Measurements from ENCODE around the gene CASD1. TPM values are rescaled to one million over a fixed set of nuclear protein-coding genes. Genes with fewer than 3 reads are reported as not detected.
A peak's percentile ranks its signal among the peaks of the same experiment; 100 is the strongest.

CASD1 gene
- polyA plus RNA-seq, 1 experiment = 14.0 TPM

GRCh38 chr7:94577357-94577756 lies 67.7 kb downstream of the CASD1 start:
- Histone ChIP-seq H3K4me3 (ENCODE audit: low read depth, low read length) (no peak overlapping the region), H3K27ac (ENCODE audit: low read depth, low read length) (no peak overlapping the region), H3K27me3 (ENCODE audit: control insufficient read depth, insufficient read depth, low read length) (no peaks in the 10 kb centered on the region), H3K9me3 (ENCODE audit: control insufficient read depth, insufficient read depth, low read length) (no peaks in the 10 kb centered on the region; the same call in 1 of the 2 replicates)
- TF ChIP-seq, protein P1, sequence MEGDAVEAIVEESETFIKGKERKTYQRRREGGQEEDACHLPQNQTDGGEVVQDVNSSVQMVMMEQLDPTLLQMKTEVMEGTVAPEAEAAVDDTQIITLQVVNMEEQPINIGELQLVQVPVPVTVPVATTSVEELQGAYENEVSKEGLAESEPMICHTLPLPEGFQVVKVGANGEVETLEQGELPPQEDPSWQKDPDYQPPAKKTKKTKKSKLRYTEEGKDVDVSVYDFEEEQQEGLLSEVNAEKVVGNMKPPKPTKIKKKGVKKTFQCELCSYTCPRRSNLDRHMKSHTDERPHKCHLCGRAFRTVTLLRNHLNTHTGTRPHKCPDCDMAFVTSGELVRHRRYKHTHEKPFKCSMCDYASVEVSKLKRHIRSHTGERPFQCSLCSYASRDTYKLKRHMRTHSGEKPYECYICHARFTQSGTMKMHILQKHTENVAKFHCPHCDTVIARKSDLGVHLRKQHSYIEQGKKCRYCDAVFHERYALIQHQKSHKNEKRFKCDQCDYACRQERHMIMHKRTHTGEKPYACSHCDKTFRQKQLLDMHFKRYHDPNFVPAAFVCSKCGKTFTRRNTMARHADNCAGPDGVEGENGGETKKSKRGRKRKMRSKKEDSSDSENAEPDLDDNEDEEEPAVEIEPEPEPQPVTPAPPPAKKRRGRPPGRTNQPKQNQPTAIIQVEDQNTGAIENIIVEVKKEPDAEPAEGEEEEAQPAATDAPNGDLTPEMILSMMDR (IDR thresholded peaks at IDR 0.05; ENCODE audit: low read depth, low read length) = no peak
- ChIA-PET POLR2A (no interaction called here), CTCF (no interaction called here)
- DNase-seq (ENCODE audit: low read depth, low spot score) = no peak

GRCh38 chr7:94578614-94579013 lies 69.0 kb downstream of the CASD1 start:
- ChIA-PET POLR2A (interaction anchor here (0.7 kb wide), 1 partner anchor 55 kb away, joined by 3 read pairs; no protein-coding TSS in a partner anchor), CTCF (no interaction called here)
- H3K4me3 ChIP-seq (ENCODE audit: low read depth, low read length) = no peak overlapping the region
- TF ChIP-seq, protein P1 (IDR thresholded peaks at IDR 0.05; ENCODE audit: low read depth, low read length) = no peak
- no peaks in the 10 kb centered on the region for H3K27me3 ChIP-seq (ENCODE audit: control insufficient read depth, insufficient read depth, low read length)
- H3K9me3 ChIP-seq (ENCODE audit: control insufficient read depth, insufficient read depth, low read length) = no peaks in the 10 kb centered on the region; the same call in 1 of the 2 replicates
- H3K27ac ChIP-seq (ENCODE audit: low read depth, low read length) = no peak overlapping the region
- DNase-seq (ENCODE audit: low read depth, low spot score) = no peak

DNA sequence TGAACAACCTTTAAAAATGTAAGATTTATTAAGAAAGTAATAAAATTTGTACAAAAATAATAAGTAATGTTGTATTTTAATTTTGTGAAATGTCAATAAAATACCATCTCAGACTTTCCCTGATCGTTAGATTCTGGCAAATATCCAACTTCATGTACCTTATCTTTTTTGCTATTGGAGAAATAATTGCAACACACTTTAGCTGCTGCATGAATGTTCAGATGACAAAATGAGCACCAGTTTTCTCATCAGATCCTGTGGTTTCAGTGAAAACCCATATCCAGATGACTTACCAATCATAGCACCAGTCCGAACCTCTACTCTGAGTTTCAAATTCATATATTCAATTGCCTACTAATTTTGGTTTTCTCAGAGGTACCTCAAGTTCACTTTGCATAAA lies 69.9 kb downstream of the CASD1 start:
- H3K9me3 ChIP-seq (ENCODE audit: control insufficient read depth, insufficient read depth, low read length) = no peaks in the 10 kb centered on the region; the same call in 1 of the 2 replicates
- ChIA-PET CTCF (no interaction called here), POLR2A (interaction anchor here (0.7 kb wide), 1 partner anchor 91 kb away, joined by 3 read pairs; no protein-coding TSS in a partner anchor)
- no peaks in the 10 kb centered on the region for H3K27me3 ChIP-seq (ENCODE audit: control insufficient read depth, insufficient read depth, low read length)
- no peak for DNase-seq (ENCODE audit: low read depth, low spot score)
- no peak overlapping the region for H3K27ac ChIP-seq (ENCODE audit: low read depth, low read length)
- TF ChIP-seq, protein P1 (IDR thresholded peaks at IDR 0.05; ENCODE audit: low read depth, low read length) = no peak
- H3K4me3 ChIP-seq (ENCODE audit: low read depth, low read length) = no peak overlapping the region

DNA sequence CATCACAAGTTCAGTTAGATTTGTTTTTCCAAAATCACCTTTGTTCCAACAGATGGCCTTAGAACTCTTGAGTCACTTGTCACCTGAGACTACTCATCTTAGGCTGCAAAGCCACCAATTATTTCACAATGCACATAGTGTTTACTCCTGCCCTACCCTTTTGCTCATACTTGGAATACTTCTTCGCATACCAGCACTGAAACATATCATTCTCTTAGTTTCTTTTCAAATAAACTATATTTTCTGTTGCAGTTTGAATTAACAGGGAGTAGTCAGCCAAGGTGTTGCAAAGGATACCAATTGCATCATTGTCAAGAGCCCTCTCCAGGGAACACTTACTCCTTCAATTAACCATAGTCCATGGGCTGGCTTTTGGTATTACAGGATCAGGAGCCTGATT lies 71.0 kb downstream of the CASD1 start:
- Histone ChIP-seq H3K27ac (ENCODE audit: low read depth, low read length) (no peak overlapping the region), H3K9me3 (ENCODE audit: control insufficient read depth, insufficient read depth, low read length) (no peaks in the 10 kb centered on the region), H3K4me3 (ENCODE audit: low read depth, low read length) (no peak overlapping the region), H3K27me3 (ENCODE audit: control insufficient read depth, insufficient read depth, low read length) (no peaks in the 10 kb centered on the region)
- ChIA-PET POLR2A (no interaction called here), CTCF (no interaction called here)
- DNase-seq (ENCODE audit: low read depth, low spot score) = peak; percentile 10
- TF ChIP-seq, protein P1 (IDR thresholded peaks at IDR 0.05; ENCODE audit: low read depth, low read length) = no peak

- ChIA-PET CTCF (no interaction called here), POLR2A (no interaction called here)
- Histone ChIP-seq H3K4me3 (ENCODE audit: low read depth, low read length) (no peak overlapping the region), H3K9me3 (ENCODE audit: control insufficient read depth, insufficient read depth, low read length) (no peaks in the 10 kb centered on the region), H3K27ac (ENCODE audit: low read depth, low read length) (no peak overlapping the region), H3K27me3 (ENCODE audit: control insufficient read depth, insufficient read depth, low read length) (no peaks in the 10 kb centered on the region)
- TF ChIP-seq, protein P1 (IDR thresholded peaks at IDR 0.05; ENCODE audit: low read depth, low read length) = no peak
- no peak for DNase-seq (ENCODE audit: low read depth, low spot score)
Measured at GRCh38 chr7:94584113-94584512, 74.5 kb downstream of the CASD1 start.

All from AG04450 (cell line).